ENCODE measurements around the gene SPECC1. TPM values are rescaled to one million over a fixed set of nuclear protein-coding genes. Genes with fewer than 3 reads are reported as not detected.
A peak's percentile ranks its signal among the peaks of the same experiment; 100 is the strongest.

SPECC1 gene
- polyA plus RNA-seq, 1 experiment = 56.4 TPM

DNA sequence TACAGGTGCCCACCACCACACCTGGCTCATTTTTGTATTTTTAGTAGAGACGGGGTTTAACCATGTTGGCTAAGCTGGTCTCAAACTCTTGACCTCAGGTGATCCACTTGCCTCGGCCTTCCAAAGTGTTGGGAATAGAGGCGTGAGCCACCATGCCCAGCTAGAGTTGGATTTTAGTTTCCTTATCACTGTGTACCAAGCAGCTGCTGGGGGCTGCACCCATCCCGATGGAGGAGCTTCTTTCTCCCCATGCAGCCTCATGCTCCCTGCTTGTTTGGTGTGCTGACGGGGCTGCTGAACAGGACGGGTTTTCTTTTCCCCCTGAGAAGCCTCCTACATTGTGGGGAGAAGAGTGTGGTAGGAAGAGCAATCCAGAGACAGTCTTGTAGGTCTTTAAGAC is 285.0 kb downstream of the SPECC1 start:
- TF ChIP-seq, protein P1, sequence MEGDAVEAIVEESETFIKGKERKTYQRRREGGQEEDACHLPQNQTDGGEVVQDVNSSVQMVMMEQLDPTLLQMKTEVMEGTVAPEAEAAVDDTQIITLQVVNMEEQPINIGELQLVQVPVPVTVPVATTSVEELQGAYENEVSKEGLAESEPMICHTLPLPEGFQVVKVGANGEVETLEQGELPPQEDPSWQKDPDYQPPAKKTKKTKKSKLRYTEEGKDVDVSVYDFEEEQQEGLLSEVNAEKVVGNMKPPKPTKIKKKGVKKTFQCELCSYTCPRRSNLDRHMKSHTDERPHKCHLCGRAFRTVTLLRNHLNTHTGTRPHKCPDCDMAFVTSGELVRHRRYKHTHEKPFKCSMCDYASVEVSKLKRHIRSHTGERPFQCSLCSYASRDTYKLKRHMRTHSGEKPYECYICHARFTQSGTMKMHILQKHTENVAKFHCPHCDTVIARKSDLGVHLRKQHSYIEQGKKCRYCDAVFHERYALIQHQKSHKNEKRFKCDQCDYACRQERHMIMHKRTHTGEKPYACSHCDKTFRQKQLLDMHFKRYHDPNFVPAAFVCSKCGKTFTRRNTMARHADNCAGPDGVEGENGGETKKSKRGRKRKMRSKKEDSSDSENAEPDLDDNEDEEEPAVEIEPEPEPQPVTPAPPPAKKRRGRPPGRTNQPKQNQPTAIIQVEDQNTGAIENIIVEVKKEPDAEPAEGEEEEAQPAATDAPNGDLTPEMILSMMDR (IDR thresholded peaks at IDR 0.05; ENCODE audit: low read depth, low read length) = no peak
- no peak overlapping the region for H3K4me3 ChIP-seq (ENCODE audit: low read depth, low read length)
- H3K9me3 ChIP-seq (ENCODE audit: control insufficient read depth, insufficient read depth, low read length) = no peaks in the 10 kb centered on the region
- no peak for DNase-seq (ENCODE audit: low read depth, low spot score)
- H3K27me3 ChIP-seq (ENCODE audit: control insufficient read depth, insufficient read depth, low read length) = no peaks in the 10 kb centered on the region
- ChIA-PET POLR2A (no interaction called here), CTCF (no interaction called here)
- no peak overlapping the region for H3K27ac ChIP-seq (ENCODE audit: low read depth, low read length)

DNA sequence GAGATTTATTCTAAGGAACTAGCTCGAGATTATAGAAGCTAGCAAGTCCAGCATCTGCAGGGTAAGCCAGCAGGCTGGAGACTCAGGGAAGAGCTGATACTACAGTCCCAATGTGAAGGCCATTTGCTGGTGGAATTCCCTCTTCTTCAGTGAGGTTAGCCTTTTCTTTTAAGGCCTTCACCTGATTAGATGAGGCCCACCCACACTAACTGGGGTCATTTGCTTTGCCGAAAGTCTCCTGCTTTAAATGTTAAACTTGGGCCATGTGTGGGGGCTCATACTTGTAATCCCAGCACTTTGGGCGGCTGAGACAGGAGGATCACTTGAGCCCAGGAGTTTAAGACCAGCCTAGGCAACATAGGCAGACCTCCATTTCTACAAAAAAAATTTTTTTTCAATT is 289.9 kb downstream of the SPECC1 start:
- Histone ChIP-seq H3K9me3 (ENCODE audit: control insufficient read depth, insufficient read depth, low read length) (no peaks in the 10 kb centered on the region), H3K4me3 (ENCODE audit: low read depth, low read length) (no peak overlapping the region), H3K27ac (ENCODE audit: low read depth, low read length) (no peak overlapping the region), H3K27me3 (ENCODE audit: control insufficient read depth, insufficient read depth, low read length) (no peaks in the 10 kb centered on the region)
- ChIA-PET CTCF (interaction anchor here (0.6 kb wide), 1 partner anchor 114 kb away, joined by 10 read pairs; no protein-coding TSS in a partner anchor), POLR2A (no interaction called here)
- TF ChIP-seq, protein P1 (IDR thresholded peaks at IDR 0.05; ENCODE audit: low read depth, low read length) = no peak
- DNase-seq (ENCODE audit: low read depth, low spot score) = no peak

DNA sequence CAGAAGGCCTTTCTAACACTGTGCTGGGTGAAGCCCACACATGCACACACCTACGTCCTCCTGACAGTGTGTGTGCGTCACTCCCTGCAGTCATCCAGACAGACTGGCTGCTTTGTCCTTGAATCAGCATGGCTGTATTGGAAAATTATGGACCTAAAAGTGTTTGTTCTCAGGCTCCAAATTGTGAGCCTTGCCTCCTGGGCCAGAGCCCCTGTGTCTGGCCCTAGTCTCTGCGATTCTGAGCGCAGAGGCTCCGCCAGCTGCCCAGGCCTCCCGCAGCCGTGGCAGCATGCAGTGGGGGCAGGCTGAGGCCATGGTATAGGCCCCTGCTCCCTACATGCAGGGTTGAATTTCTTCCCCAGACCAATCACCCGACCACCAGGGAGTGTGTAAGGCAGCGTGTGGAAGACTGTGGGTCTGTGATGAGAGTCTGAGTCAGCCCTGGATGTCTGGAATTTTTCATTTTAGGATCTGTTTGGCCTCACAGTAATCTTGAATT is 291.3 kb downstream of the SPECC1 start:
- DNase-seq (ENCODE audit: low read depth, low spot score) = peak; percentile 64
- Histone ChIP-seq H3K9me3 (ENCODE audit: control insufficient read depth, insufficient read depth, low read length) (peaks cover 4% of the 10 kb centered on the region; the same call in 1 of the 2 replicates), H3K27ac (ENCODE audit: low read depth, low read length) (peak overlapping the region; percentile 99), H3K4me3 (ENCODE audit: low read depth, low read length) (no peak overlapping the region), H3K27me3 (ENCODE audit: control insufficient read depth, insufficient read depth, low read length) (no peaks in the 10 kb centered on the region)
- POLR2A ChIA-PET = no interaction called here
- TF ChIP-seq, protein P1 (IDR thresholded peaks at IDR 0.05; ENCODE audit: low read depth, low read length) = peak; percentile 11; the same call in 1 of the 2 replicates
- CTCF ChIA-PET = no interaction called here

DNA sequence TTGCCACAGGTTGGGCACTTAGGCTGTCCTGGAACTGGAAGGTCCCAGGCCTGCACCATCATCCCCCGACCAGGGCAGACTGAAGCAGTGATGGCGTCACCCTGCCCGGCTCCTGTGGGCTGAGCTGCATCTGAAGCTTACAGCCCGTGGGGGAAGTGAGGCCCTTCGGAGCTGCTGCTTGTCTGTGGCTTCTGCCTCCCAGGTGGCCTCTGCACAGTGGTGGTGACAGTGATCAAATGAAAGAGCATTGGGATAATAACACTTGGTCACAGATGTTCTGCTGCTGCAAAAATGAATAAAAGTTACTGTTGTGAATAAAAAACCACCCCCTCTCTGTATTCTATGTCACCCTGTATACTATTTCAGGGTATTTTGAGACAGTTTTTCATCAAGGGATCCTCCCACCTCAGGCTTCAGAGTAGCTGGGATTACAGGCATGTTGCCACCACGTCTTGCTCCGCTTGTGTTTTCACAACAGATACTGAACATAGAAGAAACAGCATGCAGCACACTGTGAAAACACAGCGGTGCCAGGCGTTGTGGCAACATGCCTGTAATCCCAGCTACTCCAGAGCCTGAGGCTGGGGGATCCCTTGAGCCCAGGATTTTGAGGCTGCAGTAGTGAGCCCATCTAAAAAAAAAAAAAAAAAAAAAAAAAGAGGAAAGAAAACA is 293.2 kb downstream of the SPECC1 start:
- ChIA-PET CTCF (no interaction called here), POLR2A (no interaction called here)
- peaks cover 11% of the 10 kb centered on the region for H3K9me3 ChIP-seq (ENCODE audit: control insufficient read depth, insufficient read depth, low read length)
- H3K27ac ChIP-seq (ENCODE audit: low read depth, low read length) = no peak overlapping the region
- no peak overlapping the region for H3K4me3 ChIP-seq (ENCODE audit: low read depth, low read length)
- H3K27me3 ChIP-seq (ENCODE audit: control insufficient read depth, insufficient read depth, low read length) = no peaks in the 10 kb centered on the region
- no peak for DNase-seq (ENCODE audit: low read depth, low spot score)
- TF ChIP-seq, protein P1 (IDR thresholded peaks at IDR 0.05; ENCODE audit: low read depth, low read length) = no peak

DNA sequence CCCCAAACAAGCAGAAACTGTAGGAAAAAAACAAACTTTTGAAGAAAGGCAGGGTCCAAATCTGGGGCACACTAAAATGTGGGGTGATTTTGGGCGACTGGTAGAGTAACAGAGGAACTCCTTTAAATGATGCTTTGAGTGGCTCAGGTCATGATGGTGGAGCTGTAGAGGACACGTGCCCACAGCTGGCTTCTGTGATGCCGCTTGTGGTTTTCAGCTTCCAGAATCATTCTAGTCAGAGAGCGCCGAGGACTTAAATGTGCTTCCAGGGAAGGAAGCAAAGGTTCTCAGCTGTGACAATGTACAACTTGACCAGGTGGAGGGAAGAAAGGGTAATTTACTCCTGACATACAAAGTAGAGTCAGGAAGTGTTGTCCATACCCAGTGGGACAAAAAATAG is 295.8 kb downstream of the SPECC1 start:
- Histone ChIP-seq H3K27me3 (ENCODE audit: control insufficient read depth, insufficient read depth, low read length) (no peaks in the 10 kb centered on the region), H3K27ac (ENCODE audit: low read depth, low read length) (no peak overlapping the region), H3K4me3 (ENCODE audit: low read depth, low read length) (no peak overlapping the region), H3K9me3 (ENCODE audit: control insufficient read depth, insufficient read depth, low read length) (peaks cover 12% of the 10 kb centered on the region)
- TF ChIP-seq, protein P1 (IDR thresholded peaks at IDR 0.05; ENCODE audit: low read depth, low read length) = no peak
- ChIA-PET POLR2A (no interaction called here), CTCF (no interaction called here)
- DNase-seq (ENCODE audit: low read depth, low spot score) = no peak

Data from AG04450 (cell line).